HepG2 (cell line): Measurements from ENCODE around the gene BDP1.

Experiments
- CC2D1A ChIP-seq: sonication (generic); formaldehyde crosslinking; IDR thresholded peaks from 2 replicates; pipeline ENCODE4 v1.8.1; 2023; ENCODE audit warnings: mild to moderate bottlenecking, missing genetic modification reagents
- MAX ChIP-seq: IDR thresholded peaks from 2 replicates; pipeline ENCODE4 v1.6.1; 2012; ENCODE audit warnings: inconsistent platforms
- SCMH1 ChIP-seq: sonication (generic); formaldehyde crosslinking; IDR thresholded peaks from 2 replicates; pipeline ENCODE4 v1.9.0; 2021; ENCODE audit warnings: missing genetic modification reagents, mild to moderate bottlenecking, borderline replicate concordance
- TF ChIP-seq, protein P1 (sequence below): sonication (generic); formaldehyde crosslinking; IDR thresholded peaks from 2 replicates; pipeline ENCODE4 v1.5.0; 2020; ENCODE audit warnings: mild to moderate bottlenecking, missing genetic modification reagents, moderate library complexity

DNA sequence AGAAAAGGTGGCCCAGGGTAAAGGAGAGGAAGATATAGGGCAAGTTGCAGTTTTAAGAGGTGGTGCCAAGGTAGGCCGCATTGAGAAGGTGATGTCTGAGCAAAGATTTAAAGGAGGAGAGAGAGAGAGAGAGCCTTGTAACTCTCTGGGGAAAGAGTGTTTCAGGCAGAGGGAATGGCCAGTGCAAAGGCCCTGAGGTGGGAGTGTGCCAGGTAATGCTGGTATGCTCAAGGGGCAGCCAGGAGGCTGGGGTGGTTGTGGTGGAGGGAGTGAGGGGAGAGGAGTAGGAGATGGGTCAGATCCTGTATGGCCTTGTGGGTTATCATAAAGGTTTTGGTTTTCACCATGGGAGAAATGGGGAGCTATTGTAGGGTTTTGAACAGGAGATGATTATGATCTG is 141.6 kb downstream of the BDP1 start:
- TF ChIP-seq SCMH1 (no peak), MAX (no peak), CC2D1A (CRISPR knock-in tag) (no peak)
- TF ChIP-seq, protein P1, sequence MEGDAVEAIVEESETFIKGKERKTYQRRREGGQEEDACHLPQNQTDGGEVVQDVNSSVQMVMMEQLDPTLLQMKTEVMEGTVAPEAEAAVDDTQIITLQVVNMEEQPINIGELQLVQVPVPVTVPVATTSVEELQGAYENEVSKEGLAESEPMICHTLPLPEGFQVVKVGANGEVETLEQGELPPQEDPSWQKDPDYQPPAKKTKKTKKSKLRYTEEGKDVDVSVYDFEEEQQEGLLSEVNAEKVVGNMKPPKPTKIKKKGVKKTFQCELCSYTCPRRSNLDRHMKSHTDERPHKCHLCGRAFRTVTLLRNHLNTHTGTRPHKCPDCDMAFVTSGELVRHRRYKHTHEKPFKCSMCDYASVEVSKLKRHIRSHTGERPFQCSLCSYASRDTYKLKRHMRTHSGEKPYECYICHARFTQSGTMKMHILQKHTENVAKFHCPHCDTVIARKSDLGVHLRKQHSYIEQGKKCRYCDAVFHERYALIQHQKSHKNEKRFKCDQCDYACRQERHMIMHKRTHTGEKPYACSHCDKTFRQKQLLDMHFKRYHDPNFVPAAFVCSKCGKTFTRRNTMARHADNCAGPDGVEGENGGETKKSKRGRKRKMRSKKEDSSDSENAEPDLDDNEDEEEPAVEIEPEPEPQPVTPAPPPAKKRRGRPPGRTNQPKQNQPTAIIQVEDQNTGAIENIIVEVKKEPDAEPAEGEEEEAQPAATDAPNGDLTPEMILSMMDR (CRISPR knock-in tag) = no peak
